LNCAP (cell line): ENCODE data around the gene EFNA5.

Experiments used
- TF ChIP-seq, protein P1 (sequence below): fragments of 450-650 bp; IDR thresholded peaks from 2 replicates; pipeline ENCODE4 v1.5.1; 2017; ENCODE audit warnings: mild to moderate bottlenecking

Gene EFNA5

GRCh38 chr5:107700481-107700880, 29.7 kb upstream of the EFNA5 start:
- TF ChIP-seq, protein P1, sequence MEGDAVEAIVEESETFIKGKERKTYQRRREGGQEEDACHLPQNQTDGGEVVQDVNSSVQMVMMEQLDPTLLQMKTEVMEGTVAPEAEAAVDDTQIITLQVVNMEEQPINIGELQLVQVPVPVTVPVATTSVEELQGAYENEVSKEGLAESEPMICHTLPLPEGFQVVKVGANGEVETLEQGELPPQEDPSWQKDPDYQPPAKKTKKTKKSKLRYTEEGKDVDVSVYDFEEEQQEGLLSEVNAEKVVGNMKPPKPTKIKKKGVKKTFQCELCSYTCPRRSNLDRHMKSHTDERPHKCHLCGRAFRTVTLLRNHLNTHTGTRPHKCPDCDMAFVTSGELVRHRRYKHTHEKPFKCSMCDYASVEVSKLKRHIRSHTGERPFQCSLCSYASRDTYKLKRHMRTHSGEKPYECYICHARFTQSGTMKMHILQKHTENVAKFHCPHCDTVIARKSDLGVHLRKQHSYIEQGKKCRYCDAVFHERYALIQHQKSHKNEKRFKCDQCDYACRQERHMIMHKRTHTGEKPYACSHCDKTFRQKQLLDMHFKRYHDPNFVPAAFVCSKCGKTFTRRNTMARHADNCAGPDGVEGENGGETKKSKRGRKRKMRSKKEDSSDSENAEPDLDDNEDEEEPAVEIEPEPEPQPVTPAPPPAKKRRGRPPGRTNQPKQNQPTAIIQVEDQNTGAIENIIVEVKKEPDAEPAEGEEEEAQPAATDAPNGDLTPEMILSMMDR, result no peak

DNA sequence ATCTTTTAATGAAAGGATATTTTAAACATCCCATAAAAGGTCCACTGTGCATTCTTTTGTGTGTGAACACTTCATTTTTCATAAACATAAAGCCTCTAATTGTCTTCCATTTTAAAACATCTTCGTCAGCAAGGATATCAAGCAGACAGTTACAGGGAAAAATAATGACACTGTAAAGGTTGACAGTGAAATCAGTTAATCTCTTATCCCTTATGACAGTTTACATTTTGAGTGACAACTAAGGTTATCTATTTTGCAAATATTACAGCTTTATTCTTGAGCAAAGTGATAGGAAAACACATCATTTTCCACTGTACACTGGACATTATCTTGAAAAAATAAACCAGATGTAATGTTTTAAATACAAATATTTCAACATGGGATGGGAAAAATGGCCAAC, 28.7 kb upstream of the EFNA5 start:
- TF ChIP-seq, protein P1, result no peak

GRCh38 chr5:107698286-107698685, 27.5 kb upstream of the EFNA5 start:
- TF ChIP-seq, protein P1, result no peak

GRCh38 chr5:107696498-107696897, 25.8 kb upstream of the EFNA5 start:
- TF ChIP-seq, protein P1, result no peak

DNA sequence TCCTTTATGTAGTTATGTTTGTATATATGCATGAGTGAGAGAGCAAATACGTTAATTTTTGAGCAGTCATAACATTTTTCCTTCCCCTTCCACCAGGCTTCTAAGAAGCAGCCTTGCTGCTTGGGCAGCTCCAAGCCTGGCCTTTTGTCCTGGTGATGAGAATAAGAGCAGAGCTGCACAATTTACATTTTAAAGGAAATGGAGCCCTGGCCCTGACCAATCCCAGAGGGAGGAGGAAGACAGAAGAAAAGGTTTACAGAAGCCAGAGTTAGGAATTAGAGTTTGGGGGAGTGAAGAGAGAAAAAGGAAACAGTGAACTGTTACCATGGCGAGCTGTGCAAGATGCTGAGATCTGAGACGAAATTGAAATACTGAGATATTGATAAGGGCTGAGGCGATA, 25.3 kb upstream of the EFNA5 start:
- TF ChIP-seq, protein P1, result no peak

- TF ChIP-seq, protein P1, result no peak
These were observed 17.2 kb upstream of the EFNA5 start for GRCh38 chr5:107687937-107688336.

DNA sequence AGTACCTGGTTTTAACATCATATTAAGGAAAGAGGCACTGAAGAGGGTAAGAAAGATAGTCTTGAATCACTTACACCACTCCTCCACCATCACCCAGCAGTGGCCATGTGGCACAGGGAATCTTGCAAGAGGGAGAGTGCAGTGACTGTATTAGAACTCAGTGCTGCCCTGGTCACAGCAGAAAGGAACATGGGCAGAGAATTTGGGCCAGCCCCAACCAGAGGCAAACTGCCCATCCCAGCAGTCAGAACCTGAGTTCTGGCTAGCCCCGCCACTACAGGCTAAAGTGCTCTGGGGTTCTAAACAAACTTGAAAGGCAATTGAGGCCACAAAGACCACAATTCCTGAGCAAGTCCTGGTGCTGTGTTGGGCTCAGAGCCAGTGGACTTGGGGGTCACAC, 16.7 kb upstream of the EFNA5 start:
- TF ChIP-seq, protein P1, result no peak

DNA sequence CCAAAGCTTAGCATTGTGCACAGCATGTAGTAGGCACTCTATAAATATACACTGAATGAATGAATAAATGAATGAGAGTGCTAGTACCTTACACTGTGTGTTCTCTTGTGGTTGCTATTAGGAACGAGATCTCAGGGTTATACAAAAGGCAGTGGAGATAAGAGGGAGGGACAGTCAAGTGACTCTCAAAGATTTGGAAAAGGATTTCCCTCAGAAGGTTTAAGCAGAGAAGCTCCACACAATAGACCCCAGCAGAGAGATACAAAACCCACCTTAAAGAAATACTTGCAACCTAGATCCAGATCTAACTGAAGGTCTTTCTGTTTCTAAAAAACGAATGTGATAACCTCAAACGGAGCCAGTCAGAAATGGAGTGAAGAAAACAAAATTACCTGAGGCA, 11.8 kb upstream of the EFNA5 start:
- TF ChIP-seq, protein P1, result no peak
